OCI-LY3 (cell line): ENCODE measurements around the gene GPM6B.

ENCODE experiments used
- CTCF ChIP-seq: fragments of 200-600, 300-600 bp; sonication (generic); IDR thresholded peaks from 2 replicates; pipeline ENCODE4 v1.5.1; 2014; ENCODE audit warnings: antibody characterized with exemption, low read length, low read depth
- EZH2phosphoT487 ChIP-seq: fragments of 200-600 bp; shearing (Covaris generic); IDR thresholded peaks from 2 replicates; pipeline ENCODE4 v1.6.1; 2018; ENCODE audit warnings: antibody characterized with exemption, mixed run types, low read depth

GRCh38 chrX:13790206-13791131 lies 26.4 kb downstream of the GPM6B start:
- no peak for TF ChIP-seq EZH2phosphoT487
- no peak for TF ChIP-seq CTCF
